Esophagus squamous epithelium (tissue), 5 donors: ENCODE results near the gene STK4. TPM values are rescaled to one million over a fixed set of nuclear protein-coding genes. Genes with fewer than 3 reads are reported as not detected.

ENCODE experiments used
- DNase-seq: peaks from one replicate; lab custom pipeline; 2025; lab: John Stamatoyannopoulos, UW
- H3K27ac ChIP-seq, 4 donors: fragments of 200-600 bp; sonication (generic); one replicate each; pipeline ENCODE4 v1.5.1; 2016 to 2019; ENCODE audit warnings: mild to moderate bottlenecking in 1 of 4
- H3K27me3 ChIP-seq, 4 donors: fragments of 200-600 bp; sonication (generic); 1 replicate in 3 of 4; 2 replicates in 1 of 4; pipeline versions ENCODE4 v1.5.1 to v1.6.0; 2017 to 2021; ENCODE audit warnings: antibody characterized with exemption in 1 of 4
- H3K36me3 ChIP-seq, 3 donors: fragments of 200-600 bp; sonication (generic); one replicate each; pipeline ENCODE4 v1.5.1; 2016 to 2019
- H3K4me1 ChIP-seq, 3 donors: fragments of 200-600 bp; sonication (generic); one replicate each; pipeline ENCODE4 v1.5.1; 2017 to 2019
- H3K4me3 ChIP-seq, 4 donors: fragments of 200-600 bp; sonication (generic); 1 replicate in 3 of 4; 2 replicates in 1 of 4; pipeline ENCODE4 v1.5.1; 2016 to 2019; ENCODE audit warnings: mild to moderate bottlenecking in 2 of 4, moderate library complexity in 1 of 4
- H3K9me3 ChIP-seq, 3 donors: fragments of 200-600 bp; sonication (generic); one replicate each; pipeline ENCODE4 v1.5.1; 2016 to 2019
- POLR2A ChIP-seq, 4 donors: fragments of 450-650 bp; IDR thresholded peaks; one replicate each; pipeline ENCODE4 v1.6.1; 2017; ENCODE audit warnings: antibody characterized with exemption in 4 of 4, mild to moderate bottlenecking in 4 of 4, moderate library complexity in 3 of 4
- WGBS, 2 donors: methylation state at CpG; one replicate each; pipeline ENCODE4 v1.1.5; 2018; 5-methylcytosine and 5-hydroxymethylcytosine counted together
- intact Hi-C: fragments of 100-400 bp; cut with DNase I; formaldehyde crosslinking; loops from one replicate; pipeline ENCODE4 v1.15.0; 2022
- total RNA-seq, 4 donors: library from RNA; depleted of rRNA; stranded (reverse); fragments of >200 nt; gene quantifications; one replicate each; pipeline ENCODE4 v1.1.0, GENCODE V29; 2016
- TF ChIP-seq, protein P1 (sequence below), 6 experiments: fragments of 450-650 bp in 4 of 6; fragments of 200-600 bp in 2 of 6; sonication (generic) in 2 of 6; IDR thresholded peaks; one replicate each; pipeline ENCODE4 v1.5.1; 2016 to 2019; ENCODE audit warnings: antibody characterized with exemption in 6 of 6, mild to moderate bottlenecking in 4 of 6, moderate library complexity in 4 of 6
- donor health status: DM: yes; HTN: yes; CAD: no.

STK4 gene
- total RNA-seq, 4 donors from 2014 or later, result 14.6 to 29.8 (median 17.6) TPM

GRCh38 chr20:45014671-45015415, 48.5 kb downstream of the STK4 start:
- DNase-seq, result no peak
- 81 to 90% methylated on average over 4 of the region's 4 CpGs for WGBS, 2 donors
- TF ChIP-seq, protein P1, sequence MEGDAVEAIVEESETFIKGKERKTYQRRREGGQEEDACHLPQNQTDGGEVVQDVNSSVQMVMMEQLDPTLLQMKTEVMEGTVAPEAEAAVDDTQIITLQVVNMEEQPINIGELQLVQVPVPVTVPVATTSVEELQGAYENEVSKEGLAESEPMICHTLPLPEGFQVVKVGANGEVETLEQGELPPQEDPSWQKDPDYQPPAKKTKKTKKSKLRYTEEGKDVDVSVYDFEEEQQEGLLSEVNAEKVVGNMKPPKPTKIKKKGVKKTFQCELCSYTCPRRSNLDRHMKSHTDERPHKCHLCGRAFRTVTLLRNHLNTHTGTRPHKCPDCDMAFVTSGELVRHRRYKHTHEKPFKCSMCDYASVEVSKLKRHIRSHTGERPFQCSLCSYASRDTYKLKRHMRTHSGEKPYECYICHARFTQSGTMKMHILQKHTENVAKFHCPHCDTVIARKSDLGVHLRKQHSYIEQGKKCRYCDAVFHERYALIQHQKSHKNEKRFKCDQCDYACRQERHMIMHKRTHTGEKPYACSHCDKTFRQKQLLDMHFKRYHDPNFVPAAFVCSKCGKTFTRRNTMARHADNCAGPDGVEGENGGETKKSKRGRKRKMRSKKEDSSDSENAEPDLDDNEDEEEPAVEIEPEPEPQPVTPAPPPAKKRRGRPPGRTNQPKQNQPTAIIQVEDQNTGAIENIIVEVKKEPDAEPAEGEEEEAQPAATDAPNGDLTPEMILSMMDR (IDR thresholded peaks at IDR 0.05), result no peak
- no peak for TF ChIP-seq POLR2A (IDR thresholded peaks at IDR 0.05)
- no peaks in the 10 kb centered on the region for H3K27me3 ChIP-seq
- H3K4me3 ChIP-seq, result no peak overlapping the region
- no peak overlapping the region for H3K27ac ChIP-seq
- peaks cover 0 to 3% (median 0%) of the 10 kb centered on the region in 3 donors for H3K4me1 ChIP-seq
- H3K9me3 ChIP-seq, result no peaks in the 10 kb centered on the region
- intact Hi-C loops, result no loop called here
- H3K36me3 ChIP-seq, result peaks cover 0 to 59% (median 7%) of the 10 kb centered on the region in 3 donors

GRCh38 chr20:45016089-45016671, 49.9 kb downstream of the STK4 start:
- H3K27ac ChIP-seq, result no peak overlapping the region

GRCh38 chr20:45017281-45017680, 51.0 kb downstream of the STK4 start:
- TF ChIP-seq POLR2A (IDR thresholded peaks at IDR 0.05), result no peak
- TF ChIP-seq, protein P1 (IDR thresholded peaks at IDR 0.05), result no peak
- Histone ChIP-seq H3K4me3 (no peak overlapping the region), H3K27me3 (no peaks in the 10 kb centered on the region), H3K27ac (no peak overlapping the region), H3K4me1 (no peaks in the 10 kb centered on the region), H3K9me3 (no peaks in the 10 kb centered on the region), H3K36me3 (peaks cover 0 to 58% (median 3%) of the 10 kb centered on the region in 3 donors)
- WGBS, 2 donors, result 79 to 86% methylated on average over 5 of the region's 5 CpGs
- intact Hi-C loops, result no loop called here
- no peak for DNase-seq

More at GRCh38 chr20:45016089-45016671, 49.9 kb downstream of the STK4 start:
- intact Hi-C loops, result no loop called here
- Histone ChIP-seq H3K9me3 (no peaks in the 10 kb centered on the region), H3K36me3 (peaks cover 0 to 56% (median 0%) of the 10 kb centered on the region in 3 donors), H3K27me3 (no peaks in the 10 kb centered on the region), H3K4me3 (no peak overlapping the region), H3K4me1 (peaks cover 0 to 2% (median 0%) of the 10 kb centered on the region in 3 donors)
- DNase-seq, result no peak
- WGBS, 2 donors, result 73% methylated on average over 5 of the region's 5 CpGs
- no peak for TF ChIP-seq POLR2A (IDR thresholded peaks at IDR 0.05)
- TF ChIP-seq, protein P1 (IDR thresholded peaks at IDR 0.05), result no peak

DNA sequence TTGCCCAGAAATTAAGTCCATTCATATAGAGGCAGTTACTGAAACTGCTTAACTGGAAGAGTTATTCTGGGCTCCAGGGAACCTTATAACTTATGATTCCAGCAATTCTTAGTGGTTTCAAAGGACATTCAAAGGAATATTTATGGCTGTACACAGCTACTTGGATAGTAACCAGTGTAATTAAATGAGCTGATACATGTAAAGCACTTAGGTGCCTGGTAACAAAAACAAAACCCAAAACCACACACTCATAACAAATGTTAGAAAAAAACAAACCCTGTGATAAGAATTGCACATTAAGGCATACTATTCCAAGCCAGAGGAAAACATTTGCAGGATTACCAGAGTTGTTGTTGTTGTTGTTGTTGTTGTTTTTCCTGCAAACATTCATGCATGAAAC, 51.5 kb downstream of the STK4 start:
- Histone ChIP-seq H3K9me3 (no peaks in the 10 kb centered on the region), H3K4me1 (no peaks in the 10 kb centered on the region), H3K27ac (no peak overlapping the region), H3K27me3 (no peaks in the 10 kb centered on the region), H3K4me3 (no peak overlapping the region), H3K36me3 (peaks cover 0 to 59% (median 3%) of the 10 kb centered on the region in 3 donors)
- TF ChIP-seq POLR2A (IDR thresholded peaks at IDR 0.05), result no peak
- TF ChIP-seq, protein P1 (IDR thresholded peaks at IDR 0.05), result no peak
- intact Hi-C loops, result no loop called here
- no peak for DNase-seq
